Aorta (tissue), 5 donors: Measurements from ENCODE around the gene ERBB2. TPM values are rescaled to one million over a fixed set of nuclear protein-coding genes. Genes with fewer than 3 reads are reported as not detected.

ENCODE experiments used
- ATAC-seq: fragments of 200-7000 bp; cut with Tn5 transposase; one replicate; pipeline ENCODE4 v1.9.1; 2022; ENCODE audit warnings: moderate library complexity; ENCODE audit not compliant: low FRiP score
- DNase-seq, 2 donors: peaks; one replicate each; pipeline ENCODE4 v3.0.0-alpha.2; 2020
- H3K27ac ChIP-seq, 2 donors: one replicate each; pipeline ENCODE4 v1.5.1; 2013; ENCODE audit warnings: low read length in 2 of 2, mild to moderate bottlenecking in 2 of 2, moderate library complexity in 2 of 2, control low read depth in 1 of 2, inconsistent platforms in 1 of 2, low read depth in 1 of 2
- H3K27me3 ChIP-seq, 2 donors: one replicate each; pipeline ENCODE4 v1.6.1; 2013; ENCODE audit warnings: control low read depth in 1 of 2, low read length in 1 of 2, mild to moderate bottlenecking in 1 of 2, moderate library complexity in 1 of 2; ENCODE audit not compliant: insufficient read depth in 2 of 2, control insufficient read depth in 1 of 2
- H3K36me3 ChIP-seq, 2 donors: one replicate each; pipeline ENCODE4 v1.6.1; 2013; ENCODE audit warnings: control low read depth in 1 of 2, low read length in 1 of 2, mild to moderate bottlenecking in 1 of 2; ENCODE audit not compliant: insufficient read depth in 2 of 2, control insufficient read depth in 1 of 2
- H3K4me1 ChIP-seq, 2 donors: one replicate each; pipeline ENCODE4 v1.6.1; 2013; ENCODE audit warnings: low read length in 2 of 2, control low read depth in 1 of 2, mild to moderate bottlenecking in 1 of 2, moderate library complexity in 1 of 2; ENCODE audit not compliant: insufficient read depth in 2 of 2, control insufficient read depth in 1 of 2
- H3K4me3 ChIP-seq, 2 donors: one replicate each; pipeline ENCODE4 v1.5.1; 2013; ENCODE audit warnings: low read length in 2 of 2, control low read depth in 1 of 2, mild to moderate bottlenecking in 1 of 2
- H3K9me3 ChIP-seq: one replicate; pipeline ENCODE4 v1.6.1; 2013; ENCODE audit warnings: mild to moderate bottlenecking, low read length; ENCODE audit not compliant: control insufficient read depth
- WGBS, 2 donors: extraction: QIAGEN DNeasy Blood & Tissue Kit; methylation state at CpG; one replicate each; pipeline ENCODE4 v1.1.7; 2013; 5-methylcytosine and 5-hydroxymethylcytosine counted together
- intact Hi-C, 2 donors: fragments of 100-400 bp; cut with DNase I; formaldehyde crosslinking; loops; one replicate each; pipeline versions ENCODE4 v1.14.2 to v1.15.0; 2022
- polyA plus RNA-seq, 2 donors: library from polyadenylated mRNA; stranded (reverse); fragments of 200-250 nt; gene quantifications; one replicate each; pipeline ENCODE4 v1.2.3, GENCODE V29; 2013
- total RNA-seq, 2 donors: library from RNA; stranded (reverse); fragmentation: NEBNext Ultra II Directional; extraction: Animal tissue kit (Norgen Biotek cat#: 25700); gene quantifications; one replicate each; pipeline ENCODE4 v1.2.1, GENCODE V29; 2021
- donor health status: healthy with polysubstance abuse.
- donor health status: Bipolar disorder and iron deficiency.
- donor health status: DM: no; HTN: no; CAD: no.
- donor health status: DM: no; HTN: no; CAD: no.
- donor health status: DM: yes; HTN: yes; CAD: no.

ERBB2 gene
- total and polyA plus RNA-seq, 4 donors = 22.7 to 74.0 (median 59.1) TPM

- ATAC-seq (peak; percentile 62), DNase-seq (peak; percentile 75 to 85)
- H3K9me3 ChIP-seq = no peaks in the 10 kb centered on the region
- H3K27me3 ChIP-seq = no peaks in the 10 kb centered on the region
- H3K4me1 ChIP-seq = peaks cover 0 to 3% of the 10 kb centered on the region in 2 donors
- WGBS, 2 donors = 0 to 9% methylated on average over 11 of the region's 11 CpGs
- no peaks in the 10 kb centered on the region for H3K36me3 ChIP-seq
- intact Hi-C loops = loop anchor here (5.0 kb wide), 3 partner anchors 38 to 57 kb away; partner anchors contain the start of genes MIEN1 (in 1 of the 2) and STARD3 (in 1 of the 2)
- peak overlapping the region; percentile 2 to 52 for H3K27ac ChIP-seq
- no peak overlapping the region for H3K4me3 ChIP-seq
Measured at GRCh38 chr17:39674702-39675389, 25.0 kb upstream of the ERBB2 start.

DNA sequence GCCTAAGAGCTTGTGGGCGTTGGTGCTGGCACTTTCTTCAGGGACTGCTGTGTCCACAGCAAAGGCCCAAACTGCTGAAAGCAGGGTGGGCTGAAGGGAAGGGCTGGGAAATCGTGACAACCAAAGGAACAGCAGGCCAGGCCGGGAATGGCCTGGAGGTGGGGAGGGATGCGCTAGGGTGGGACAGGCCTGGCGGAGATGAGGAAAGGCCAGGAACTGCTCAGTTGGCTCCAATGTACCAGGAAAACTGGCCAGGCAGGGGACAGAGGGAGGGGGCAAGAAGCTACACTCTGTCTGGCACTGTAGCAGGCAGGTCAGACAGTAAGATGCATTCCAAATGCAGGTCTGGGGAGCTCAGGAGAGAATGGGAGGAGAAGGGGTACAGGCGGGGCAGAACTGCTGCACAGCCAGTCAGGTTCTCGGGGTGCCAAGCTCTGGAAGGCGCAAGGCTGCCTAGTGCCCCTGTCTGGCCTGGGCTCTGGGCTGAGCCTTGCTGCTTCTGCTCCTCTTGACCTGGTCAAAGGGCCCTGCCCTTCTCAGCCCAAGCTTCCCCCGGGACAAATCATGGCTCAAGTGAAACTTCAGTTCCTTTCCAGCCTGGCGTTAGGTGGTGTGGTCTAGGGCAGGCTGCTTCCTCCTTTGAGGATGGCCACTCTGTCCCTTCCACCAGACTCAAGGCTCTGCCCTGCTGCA lies 24.3 kb upstream of the ERBB2 start:
- 48 to 55% methylated on average over 10 of the region's 10 CpGs for WGBS, 2 donors
- Histone ChIP-seq H3K27me3 (no peaks in the 10 kb centered on the region), H3K9me3 (no peaks in the 10 kb centered on the region), H3K27ac (peak overlapping the region in 1 of 2 donors; percentile 52), H3K4me1 (peaks cover 0 to 3% of the 10 kb centered on the region in 2 donors), H3K4me3 (no peak overlapping the region), H3K36me3 (no peaks in the 10 kb centered on the region)
- no peak for DNase-seq
- intact Hi-C loops = loop anchor here in 1 of 2 donors (5.0 kb wide), 1 partner anchor 57 kb away; the partner anchor contains the start of gene MIEN1
- ATAC-seq = no peak

DNA sequence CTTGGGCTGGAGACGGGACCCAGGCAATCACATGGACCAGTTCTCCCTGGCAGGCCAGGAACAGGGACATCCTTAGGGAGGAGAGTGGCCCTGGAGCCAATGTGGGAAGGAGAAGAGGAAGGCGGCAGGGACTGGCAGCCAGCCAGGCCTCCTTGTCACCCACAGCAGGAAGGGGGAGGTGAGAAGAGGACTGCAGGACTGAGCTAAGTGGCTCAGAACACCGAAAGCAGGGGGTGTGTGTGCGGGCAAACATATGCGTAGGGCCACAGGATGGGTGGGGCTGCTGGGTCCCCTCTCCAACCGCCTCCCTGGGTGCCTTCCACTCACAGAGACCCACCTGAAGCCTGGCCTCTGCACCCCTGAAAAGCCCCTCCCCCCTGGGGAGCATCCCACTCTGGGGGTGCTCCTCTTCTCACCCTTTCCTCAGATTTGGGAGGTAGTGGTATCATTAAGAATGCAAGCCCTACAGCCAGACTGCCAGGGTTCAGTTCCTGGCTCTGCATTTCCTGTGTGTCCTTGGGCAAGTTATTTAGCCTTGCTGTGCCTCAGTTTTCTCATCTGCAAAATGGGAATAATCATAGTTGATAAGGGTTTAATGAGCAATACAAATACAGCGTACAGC lies 23.6 kb upstream of the ERBB2 start:
- intact Hi-C loops = loop anchor here in 1 of 2 donors (5.0 kb wide), 1 partner anchor 56 kb away; the partner anchor contains the start of gene MIEN1

DNA sequence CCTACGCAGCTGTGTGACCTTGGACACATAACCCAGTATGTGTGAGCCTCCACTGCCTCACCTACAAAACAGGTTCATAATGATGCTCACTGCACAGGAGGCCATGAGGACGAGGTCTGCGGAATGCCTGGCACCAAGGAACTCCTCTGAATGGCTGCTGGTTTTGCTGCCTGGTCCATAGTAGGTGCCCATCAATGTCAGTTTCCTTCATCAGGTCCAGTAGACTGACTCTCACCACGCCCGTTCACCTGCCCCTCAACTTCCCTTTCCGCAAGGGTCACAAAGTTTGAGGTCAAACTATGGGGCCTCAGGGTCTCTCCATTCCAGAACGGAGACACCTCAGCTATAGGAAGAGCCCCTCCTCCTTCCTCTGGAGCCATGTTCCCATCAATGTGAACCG lies 22.8 kb upstream of the ERBB2 start:
- H3K27ac ChIP-seq = peak overlapping the region in 1 of 2 donors; percentile 77
- no peaks in the 10 kb centered on the region for H3K27me3 ChIP-seq
- no peaks in the 10 kb centered on the region for H3K36me3 ChIP-seq
- ATAC-seq (no peak), DNase-seq (no peak)
- H3K4me3 ChIP-seq = no peak overlapping the region
- H3K4me1 ChIP-seq = peaks cover 0 to 3% of the 10 kb centered on the region in 2 donors
- WGBS, 2 donors = 43 to 45% methylated on average over 8 of the region's 8 CpGs
- no peaks in the 10 kb centered on the region for H3K9me3 ChIP-seq
- intact Hi-C loops = loop anchor here in 1 of 2 donors (5.0 kb wide), 1 partner anchor 55 kb away; the partner anchor contains the start of gene MIEN1

More for the DNA sequence above, 23.6 kb upstream of the ERBB2 start:
- H3K4me1 ChIP-seq = peaks cover 0 to 3% of the 10 kb centered on the region in 2 donors
- no peaks in the 10 kb centered on the region for H3K27me3 ChIP-seq
- 17 to 19% methylated on average over 6 to 7 of the region's 7 CpGs for WGBS, 2 donors
- ATAC-seq = peak; percentile 33
- no peaks in the 10 kb centered on the region for H3K36me3 ChIP-seq
- DNase-seq = peak; percentile 84 to 90
- peak overlapping the region in 1 of 2 donors; percentile 77 for H3K27ac ChIP-seq
- H3K4me3 ChIP-seq = no peak overlapping the region
- H3K9me3 ChIP-seq = no peaks in the 10 kb centered on the region

- Histone ChIP-seq H3K27ac (peak overlapping the region; percentile 50 to 85), H3K36me3 (no peaks in the 10 kb centered on the region), H3K27me3 (no peaks in the 10 kb centered on the region), H3K9me3 (no peaks in the 10 kb centered on the region), H3K4me3 (no peak overlapping the region), H3K4me1 (peaks cover 0 to 3% of the 10 kb centered on the region in 2 donors)
- DNase-seq (peak; percentile 89 to 94), ATAC-seq (peak; percentile 79)
- intact Hi-C loops = loop anchor here in 1 of 2 donors (5.0 kb wide), 1 partner anchor 55 kb away; the partner anchor contains the start of gene MIEN1
- 2 to 9% methylated on average over 13 of the region's 13 CpGs for WGBS, 2 donors
Measured at GRCh38 chr17:39677542-39678339, 22.1 kb upstream of the ERBB2 start.

DNA sequence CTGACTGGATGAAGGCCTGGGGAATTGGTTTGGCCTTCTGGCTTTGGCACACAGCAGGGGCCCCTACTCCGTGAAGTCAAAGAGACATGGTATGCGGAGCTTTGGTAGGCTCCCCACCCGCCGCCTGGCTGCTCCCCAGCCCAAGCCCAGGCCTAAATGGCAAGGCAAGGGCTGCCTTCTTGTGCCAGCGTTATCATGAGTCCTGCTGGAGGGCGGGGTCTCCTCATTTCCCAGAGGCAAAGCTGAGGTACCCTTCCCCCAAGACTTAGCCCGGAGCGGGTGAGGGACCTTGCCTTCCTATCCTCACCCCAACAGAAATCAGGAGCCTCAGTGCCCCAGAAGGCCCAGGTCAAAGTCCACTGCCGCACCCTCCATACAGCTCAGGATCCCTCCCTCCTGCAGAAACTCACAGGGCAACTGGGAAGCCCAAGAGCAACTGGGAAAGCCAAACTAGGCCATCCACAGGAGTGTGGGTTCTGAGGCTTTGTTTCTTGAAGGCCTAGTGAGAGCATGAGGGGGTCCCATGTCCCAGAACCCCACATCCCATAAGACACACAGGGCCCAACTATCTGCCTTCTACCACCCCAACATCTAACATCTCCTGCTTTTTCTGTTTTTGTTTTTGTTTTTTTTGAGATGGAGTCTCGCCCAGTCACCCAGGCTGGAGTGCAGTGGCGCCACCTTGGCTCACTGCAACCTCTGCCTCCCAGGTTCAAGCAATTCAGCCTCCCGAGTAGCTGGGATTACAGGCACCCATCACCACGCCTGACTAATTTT lies 21.3 kb upstream of the ERBB2 start:
- 68 to 75% methylated on average over 13 of the region's 13 CpGs for WGBS, 2 donors
- Histone ChIP-seq H3K27ac (peak overlapping the region; percentile 50 to 85), H3K4me1 (peaks cover 0 to 3% of the 10 kb centered on the region in 2 donors), H3K4me3 (no peak overlapping the region), H3K9me3 (no peaks in the 10 kb centered on the region), H3K36me3 (no peaks in the 10 kb centered on the region), H3K27me3 (no peaks in the 10 kb centered on the region)
- no peak for DNase-seq
- no peak for ATAC-seq
- intact Hi-C loops = loop anchor here in 1 of 2 donors (5.0 kb wide), 1 partner anchor 54 kb away; the partner anchor contains the start of gene MIEN1

DNA sequence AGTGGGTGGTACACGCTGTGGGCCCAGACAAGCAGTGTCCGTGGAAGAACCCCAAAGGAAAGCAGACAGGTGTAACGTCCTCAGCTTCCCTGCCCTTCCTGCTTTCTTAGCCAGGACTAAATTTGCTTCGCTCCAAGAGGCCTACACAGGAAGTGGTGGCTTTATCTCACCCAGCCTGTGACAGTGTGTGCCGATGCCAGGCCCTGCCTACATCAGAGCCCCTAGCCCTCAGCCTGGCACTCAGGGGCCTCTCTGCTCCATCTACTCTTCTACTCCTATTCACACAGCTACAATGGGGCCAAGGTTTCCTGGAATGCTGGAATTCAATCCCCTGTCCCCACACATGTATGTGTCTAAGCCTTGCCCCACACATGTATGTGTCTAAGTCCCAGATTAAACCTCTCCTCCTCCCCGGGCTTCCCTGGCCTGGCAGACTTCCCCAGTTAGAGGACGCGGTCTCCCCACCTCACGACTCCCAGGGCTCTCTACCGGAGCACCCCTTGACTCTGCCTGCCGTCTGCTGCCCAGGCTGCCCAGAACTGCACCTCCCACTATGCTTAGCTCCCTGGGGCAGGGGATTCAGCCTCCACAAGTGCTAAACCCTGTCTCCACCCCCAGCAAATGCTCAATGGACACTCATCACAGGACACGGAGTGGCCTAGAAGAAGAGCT lies 20.2 kb upstream of the ERBB2 start:
- intact Hi-C loops = loop anchor here in 1 of 2 donors (5.0 kb wide), 1 partner anchor 53 kb away; the partner anchor contains the start of gene MIEN1
- no peaks in the 10 kb centered on the region for H3K27me3 ChIP-seq
- H3K9me3 ChIP-seq = no peaks in the 10 kb centered on the region
- peaks cover 0 to 3% of the 10 kb centered on the region in 2 donors for H3K4me1 ChIP-seq
- DNase-seq (no peak), ATAC-seq (no peak)
- 41 to 45% methylated on average over 12 of the region's 12 CpGs for WGBS, 2 donors
- H3K27ac ChIP-seq = peak overlapping the region in 1 of 2 donors; percentile 72
- no peak overlapping the region for H3K4me3 ChIP-seq
- H3K36me3 ChIP-seq = no peaks in the 10 kb centered on the region
